Activated T-cell treated with anti-CD3 and anti-CD28 coated beads, Interleukin-2, amount 50 U/mL, for 4 hours (primary cell): ENCODE results near the gene TRIM65. TPM values are rescaled to one million over a fixed set of nuclear protein-coding genes. Genes with fewer than 3 reads are reported as not detected.

ENCODE experiments used
- ATAC-seq, 2 donors: fragments of 200-7000 bp; cut with Tn5 transposase; one replicate each; pipeline ENCODE4 v1.10.0; 2021
- DNase-seq: peaks from one replicate; pipeline ENCODE4 v3.0.0-alpha.2; 2020
- H3K27me3 Mint-ChIP-seq: one replicate; pipeline ENCODE4 v1.8.0; 2021; ENCODE audit warnings: low read depth, mixed read lengths
- H3K36me3 Mint-ChIP-seq: one replicate; pipeline ENCODE4 v1.8.0; 2022; ENCODE audit warnings: mixed read lengths; ENCODE audit not compliant: insufficient read depth
- H3K4me1 Mint-ChIP-seq: one replicate; pipeline ENCODE4 v1.8.0; 2021; ENCODE audit warnings: low read depth, mixed read lengths
- H3K4me3 Mint-ChIP-seq: one replicate; pipeline ENCODE4 v1.8.0; 2021; ENCODE audit warnings: mild to moderate bottlenecking, moderate library complexity, mixed read lengths
- H3K9me3 Mint-ChIP-seq: one replicate; pipeline ENCODE4 v1.8.0; 2021; ENCODE audit warnings: mixed read lengths
- total RNA-seq, 3 donors: library from RNA; stranded (reverse); gene quantifications; one replicate each; pipeline ENCODE4 v1.2.1, GENCODE V29; 2021

TRIM65 gene, protein sequence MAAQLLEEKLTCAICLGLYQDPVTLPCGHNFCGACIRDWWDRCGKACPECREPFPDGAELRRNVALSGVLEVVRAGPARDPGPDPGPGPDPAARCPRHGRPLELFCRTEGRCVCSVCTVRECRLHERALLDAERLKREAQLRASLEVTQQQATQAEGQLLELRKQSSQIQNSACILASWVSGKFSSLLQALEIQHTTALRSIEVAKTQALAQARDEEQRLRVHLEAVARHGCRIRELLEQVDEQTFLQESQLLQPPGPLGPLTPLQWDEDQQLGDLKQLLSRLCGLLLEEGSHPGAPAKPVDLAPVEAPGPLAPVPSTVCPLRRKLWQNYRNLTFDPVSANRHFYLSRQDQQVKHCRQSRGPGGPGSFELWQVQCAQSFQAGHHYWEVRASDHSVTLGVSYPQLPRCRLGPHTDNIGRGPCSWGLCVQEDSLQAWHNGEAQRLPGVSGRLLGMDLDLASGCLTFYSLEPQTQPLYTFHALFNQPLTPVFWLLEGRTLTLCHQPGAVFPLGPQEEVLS
- total RNA-seq: 10 to 100 TPM; 35.3 to 46.9 (median 43.7) TPM

DNA sequence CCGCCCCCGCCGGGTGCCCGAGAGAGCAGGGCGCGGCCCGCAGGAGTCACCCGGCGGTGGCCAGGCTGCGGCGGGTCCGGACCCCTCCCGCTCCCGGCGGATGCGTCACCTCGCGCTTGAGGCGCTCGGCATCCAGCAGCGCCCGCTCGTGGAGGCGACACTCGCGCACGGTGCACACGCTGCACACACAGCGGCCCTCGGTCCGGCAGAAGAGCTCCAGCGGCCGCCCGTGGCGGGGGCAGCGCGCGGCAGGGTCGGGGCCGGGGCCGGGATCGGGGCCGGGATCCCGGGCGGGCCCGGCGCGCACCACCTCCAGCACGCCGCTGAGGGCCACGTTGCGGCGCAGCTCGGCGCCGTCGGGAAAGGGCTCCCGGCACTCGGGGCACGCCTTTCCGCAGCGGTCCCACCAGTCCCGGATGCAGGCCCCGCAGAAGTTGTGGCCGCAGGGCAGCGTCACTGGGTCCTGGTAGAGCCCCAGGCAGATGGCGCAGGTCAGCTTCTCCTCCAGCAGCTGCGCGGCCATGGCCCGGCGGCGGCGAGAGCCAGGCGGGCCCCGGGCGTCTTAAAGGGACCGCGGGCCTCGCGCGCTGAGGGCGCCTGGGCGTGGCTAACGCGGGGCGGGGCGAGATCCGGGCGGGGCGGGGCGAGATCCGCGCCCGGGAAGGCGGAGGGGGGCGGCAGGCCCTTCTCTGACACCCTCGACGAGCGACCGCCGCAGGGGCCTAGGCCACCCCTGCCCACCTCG lies at the start of gene TRIM65:
Gene TRIM65 (minus strand): TSS at position 537 of the 745 bp plus-strand sequence. CDS start 14 bp downstream, at position 523.
- Mint-ChIP-seq H3K27me3 (no peaks in the 10 kb centered on the region), H3K36me3 (peaks cover 16% of the 10 kb centered on the region), H3K9me3 (no peaks in the 10 kb centered on the region), H3K4me3 (peak within 1 kb of the TSS; percentile 88), H3K4me1 (peaks cover 25% of the 10 kb centered on the region)
- ATAC-seq (peak; percentile 87 to 90), DNase-seq (peak; percentile 74)

DNA sequence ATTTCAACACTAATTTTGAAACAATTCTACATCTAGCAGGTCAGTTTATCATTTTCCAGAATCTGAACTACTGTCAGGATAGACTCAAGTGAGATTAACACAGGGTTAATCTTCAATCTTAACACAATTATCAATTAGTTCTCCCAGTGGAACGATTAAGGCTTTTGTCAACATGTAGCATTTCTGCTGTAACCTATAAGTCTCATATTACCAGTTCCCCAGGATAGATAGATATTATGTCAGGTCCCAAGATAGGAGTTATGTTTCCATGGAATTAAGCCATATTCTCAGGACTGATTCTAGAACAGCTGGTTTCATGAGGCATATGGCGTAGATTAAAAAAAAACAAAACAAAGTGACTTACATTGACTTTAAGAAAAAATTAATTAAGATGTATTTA lies 48.5 kb upstream of the TRIM65 start:
- no peaks in the 10 kb centered on the region for H3K9me3 Mint-ChIP-seq
- no peak overlapping the region for H3K4me3 Mint-ChIP-seq
- no peak for ATAC-seq
- H3K27me3 Mint-ChIP-seq: no peaks in the 10 kb centered on the region
- H3K4me1 Mint-ChIP-seq: peaks cover 12% of the 10 kb centered on the region
- peaks cover 7% of the 10 kb centered on the region for H3K36me3 Mint-ChIP-seq
- DNase-seq: no peak

DNA sequence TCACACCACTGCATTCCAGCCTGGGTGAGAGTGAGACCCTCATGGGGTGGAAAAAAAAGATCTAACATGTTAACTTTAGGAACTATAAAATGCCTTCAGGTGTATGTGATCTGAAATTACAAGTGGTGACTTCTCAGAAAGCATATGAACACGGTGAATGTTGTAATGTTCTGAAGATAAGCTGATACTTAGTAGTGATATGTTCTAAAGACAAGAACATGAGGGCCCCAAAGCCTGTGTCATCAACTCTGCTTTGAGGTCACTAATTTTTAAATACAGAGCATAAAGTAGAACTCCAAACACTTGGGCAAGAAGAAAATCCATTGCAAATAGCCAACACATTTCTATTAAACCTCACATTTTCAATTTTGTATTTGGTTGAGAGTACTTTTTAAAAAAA lies 46.7 kb upstream of the TRIM65 start:
- Mint-ChIP-seq H3K36me3 (peaks cover 2% of the 10 kb centered on the region), H3K4me1 (peaks cover 14% of the 10 kb centered on the region), H3K27me3 (no peaks in the 10 kb centered on the region), H3K9me3 (no peaks in the 10 kb centered on the region), H3K4me3 (no peak overlapping the region)
- no peak for ATAC-seq
- DNase-seq: no peak

DNA sequence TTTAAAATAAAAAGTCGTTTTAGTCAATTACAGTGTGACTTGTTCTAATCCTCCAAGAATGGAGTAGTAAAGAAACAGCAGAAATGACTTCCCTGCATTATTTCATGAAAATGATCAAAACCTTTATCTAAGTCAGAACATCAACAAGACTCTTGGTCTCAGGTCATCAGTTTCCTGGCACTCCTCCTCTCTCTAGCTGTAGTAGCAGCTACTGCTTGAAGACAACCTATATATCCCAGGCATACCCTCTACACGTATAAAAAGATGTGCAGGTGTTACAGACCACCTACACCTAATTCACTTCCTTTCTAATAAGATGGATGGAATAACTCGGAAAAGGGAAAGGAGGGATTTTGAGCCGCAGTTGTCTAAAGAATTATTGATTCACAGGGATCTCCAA lies 45.7 kb upstream of the TRIM65 start:
- Mint-ChIP-seq H3K9me3 (no peaks in the 10 kb centered on the region), H3K27me3 (no peaks in the 10 kb centered on the region), H3K36me3 (peaks cover 2% of the 10 kb centered on the region), H3K4me1 (peaks cover 14% of the 10 kb centered on the region), H3K4me3 (no peak overlapping the region)
- ATAC-seq (no peak), DNase-seq (no peak)

DNA sequence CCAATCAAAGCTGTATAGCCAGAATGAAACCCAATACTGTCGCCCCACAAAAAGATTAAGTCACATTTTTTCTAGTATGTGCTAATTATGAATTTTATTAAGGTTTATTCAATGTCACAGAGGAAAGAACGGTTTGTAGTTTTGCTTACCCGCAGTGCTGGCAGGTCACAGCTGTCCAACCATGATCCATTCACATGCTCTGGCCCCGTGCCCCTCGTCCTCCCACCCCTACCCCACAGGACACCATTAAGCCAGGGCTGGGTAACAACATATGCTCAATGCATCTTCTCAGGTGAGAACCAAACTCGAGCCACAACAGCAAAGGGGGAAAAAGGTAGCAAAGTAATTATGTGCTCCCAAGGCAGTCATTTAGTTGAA lies 44.7 kb upstream of the TRIM65 start:
- Mint-ChIP-seq H3K4me3 (peak overlapping the region; percentile 88), H3K27me3 (no peaks in the 10 kb centered on the region), H3K9me3 (no peaks in the 10 kb centered on the region), H3K4me1 (peaks cover 14% of the 10 kb centered on the region), H3K36me3 (peaks cover under 1% of the 10 kb centered on the region)
- DNase-seq: no peak
- no peak for ATAC-seq

DNA sequence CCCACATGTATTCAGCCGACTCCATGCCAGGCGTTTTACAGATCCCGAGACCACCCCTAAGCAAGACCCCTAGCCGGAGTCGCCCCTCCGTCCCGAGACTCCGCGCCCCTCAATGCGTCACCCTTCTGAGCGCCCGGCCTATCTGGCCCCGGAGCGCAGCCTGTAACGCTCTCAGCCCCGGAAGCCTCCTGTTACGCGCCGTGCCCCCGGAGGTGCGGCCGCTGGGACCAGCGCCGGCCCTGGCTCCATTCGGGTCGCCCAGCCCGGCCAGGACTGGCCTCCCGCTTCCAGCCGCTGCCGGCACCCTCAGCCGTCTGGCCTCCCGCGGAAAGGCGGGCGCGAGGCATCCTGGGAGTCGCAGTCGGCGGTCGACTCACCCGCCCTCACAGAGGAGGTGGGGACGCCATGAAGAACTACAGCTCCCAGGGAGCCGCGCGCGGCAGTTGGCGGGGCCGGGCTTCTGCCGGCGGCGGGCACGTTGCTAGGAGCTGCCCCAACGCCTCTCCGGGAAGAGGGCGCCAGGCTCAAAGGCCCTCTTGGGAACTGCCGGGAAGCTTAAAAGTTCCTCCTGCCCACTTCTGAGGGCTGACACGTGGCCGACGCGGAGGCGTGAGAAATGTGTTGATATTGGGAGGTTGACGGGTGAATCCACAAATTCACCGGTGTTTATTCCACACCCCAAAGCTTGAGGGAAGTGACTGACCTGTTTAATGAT lies 44.1 kb upstream of the TRIM65 start, which contains the start of gene FBF1:
Gene FBF1 (minus strand): TSS at position 316 of the 715 bp plus-strand sequence. CDS start 2,893 bp downstream, outside the sequence.
- DNase-seq (peak; percentile 79), ATAC-seq (peak; percentile 99 to 100)
- Mint-ChIP-seq H3K36me3 (no peaks in the 10 kb centered on the region), H3K4me3 (peak within 1 kb of the TSS; percentile 88), H3K27me3 (no peaks in the 10 kb centered on the region), H3K9me3 (no peaks in the 10 kb centered on the region), H3K4me1 (peaks cover 14% of the 10 kb centered on the region)

DNA sequence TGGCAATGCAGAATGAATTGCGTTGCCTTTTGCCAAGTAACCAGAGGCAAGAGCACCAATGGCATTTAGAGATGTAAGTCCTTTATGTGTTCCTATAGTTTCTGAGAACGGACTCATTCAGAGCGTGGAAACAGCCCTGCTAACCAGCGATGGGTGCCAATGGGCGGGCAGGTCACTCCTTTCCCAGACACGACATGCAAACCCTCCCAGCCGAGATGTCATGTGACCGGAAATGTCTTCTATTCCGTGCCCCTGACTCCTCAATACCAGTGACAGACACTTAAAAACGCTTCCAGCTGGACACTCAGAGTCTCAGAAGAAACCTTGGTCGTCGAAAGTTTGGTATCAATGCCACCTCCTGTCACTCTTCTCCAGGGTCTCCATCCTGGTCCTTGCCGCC lies 40.9 kb upstream of the TRIM65 start:
- Mint-ChIP-seq H3K4me1 (peaks cover 14% of the 10 kb centered on the region), H3K4me3 (no peak overlapping the region)

DNA sequence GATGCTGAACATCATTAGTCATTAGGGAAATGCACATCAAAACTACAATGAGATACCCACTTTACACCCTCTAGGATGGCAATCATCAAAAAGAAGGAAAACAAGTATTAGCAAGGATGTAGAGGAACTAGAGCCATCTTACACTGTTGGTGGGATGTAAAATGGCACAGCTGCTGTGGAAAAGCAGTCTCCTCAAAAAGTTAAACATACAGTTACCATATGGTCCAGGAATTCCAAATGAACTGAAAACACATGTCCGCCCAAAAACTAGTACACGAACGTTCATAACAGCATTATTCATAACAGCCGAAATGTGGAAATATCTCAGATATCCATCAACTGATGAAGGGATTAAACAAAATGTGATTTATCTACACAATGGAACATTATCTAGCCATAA lies 37.1 kb upstream of the TRIM65 start:
- H3K9me3 Mint-ChIP-seq: no peaks in the 10 kb centered on the region
- H3K4me1 Mint-ChIP-seq: no peaks in the 10 kb centered on the region
- DNase-seq (no peak), ATAC-seq (no peak)
- no peak overlapping the region for H3K4me3 Mint-ChIP-seq
- peaks cover 2% of the 10 kb centered on the region for H3K36me3 Mint-ChIP-seq
- H3K27me3 Mint-ChIP-seq: no peaks in the 10 kb centered on the region

More for the DNA sequence above, 40.9 kb upstream of the TRIM65 start:
- DNase-seq: no peak
- ATAC-seq: no peak
- Mint-ChIP-seq H3K9me3 (no peaks in the 10 kb centered on the region), H3K36me3 (no peaks in the 10 kb centered on the region), H3K27me3 (no peaks in the 10 kb centered on the region)

DNA sequence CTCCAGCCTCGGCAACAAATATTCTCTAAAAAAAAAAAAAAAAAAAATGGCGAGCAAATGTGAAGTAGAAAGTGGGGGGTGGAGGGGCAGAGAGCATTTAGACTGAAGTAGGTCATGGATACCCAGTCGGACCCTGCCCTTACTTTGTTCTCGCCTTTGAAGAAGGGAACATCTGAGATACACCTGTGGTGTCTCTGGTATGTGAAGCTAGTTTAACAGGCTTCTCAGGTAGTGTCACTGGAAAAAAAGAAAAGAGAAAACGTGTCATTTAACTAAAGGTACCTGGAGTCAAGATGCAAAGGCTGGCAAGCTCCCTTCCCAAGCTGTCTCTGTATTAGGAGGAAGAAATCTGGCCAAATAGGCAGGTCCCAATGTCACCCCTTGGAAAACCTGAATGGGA lies 36.1 kb upstream of the TRIM65 start:
- DNase-seq (no peak), ATAC-seq (no peak)
- Mint-ChIP-seq H3K36me3 (peaks cover 2% of the 10 kb centered on the region), H3K4me3 (no peak overlapping the region), H3K4me1 (no peaks in the 10 kb centered on the region), H3K9me3 (no peaks in the 10 kb centered on the region), H3K27me3 (no peaks in the 10 kb centered on the region)

DNA sequence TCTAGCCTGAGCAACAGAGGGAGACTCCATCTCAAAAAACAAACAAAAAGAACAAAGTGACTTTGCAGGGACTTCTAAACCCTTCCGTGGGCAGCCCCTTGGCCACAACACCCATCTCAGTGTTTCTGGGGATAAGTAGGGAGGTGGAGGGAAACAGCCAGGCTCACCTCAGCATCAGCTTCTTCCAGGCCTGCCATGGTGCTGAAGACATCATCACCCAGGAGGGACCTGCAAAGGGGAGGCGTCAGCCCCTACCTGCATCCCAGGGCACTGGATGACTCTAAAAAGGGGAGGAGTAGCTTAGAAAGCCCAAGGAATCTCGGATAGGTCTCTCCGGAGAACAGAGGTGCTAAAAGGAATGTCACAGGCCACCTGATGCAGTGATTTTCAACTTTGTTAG lies 34.3 kb upstream of the TRIM65 start:
- H3K4me3 Mint-ChIP-seq: no peak overlapping the region
- ATAC-seq (no peak), DNase-seq (no peak)
- H3K36me3 Mint-ChIP-seq: peaks cover 6% of the 10 kb centered on the region
- H3K27me3 Mint-ChIP-seq: no peaks in the 10 kb centered on the region
- H3K4me1 Mint-ChIP-seq: no peaks in the 10 kb centered on the region
- H3K9me3 Mint-ChIP-seq: no peaks in the 10 kb centered on the region

DNA sequence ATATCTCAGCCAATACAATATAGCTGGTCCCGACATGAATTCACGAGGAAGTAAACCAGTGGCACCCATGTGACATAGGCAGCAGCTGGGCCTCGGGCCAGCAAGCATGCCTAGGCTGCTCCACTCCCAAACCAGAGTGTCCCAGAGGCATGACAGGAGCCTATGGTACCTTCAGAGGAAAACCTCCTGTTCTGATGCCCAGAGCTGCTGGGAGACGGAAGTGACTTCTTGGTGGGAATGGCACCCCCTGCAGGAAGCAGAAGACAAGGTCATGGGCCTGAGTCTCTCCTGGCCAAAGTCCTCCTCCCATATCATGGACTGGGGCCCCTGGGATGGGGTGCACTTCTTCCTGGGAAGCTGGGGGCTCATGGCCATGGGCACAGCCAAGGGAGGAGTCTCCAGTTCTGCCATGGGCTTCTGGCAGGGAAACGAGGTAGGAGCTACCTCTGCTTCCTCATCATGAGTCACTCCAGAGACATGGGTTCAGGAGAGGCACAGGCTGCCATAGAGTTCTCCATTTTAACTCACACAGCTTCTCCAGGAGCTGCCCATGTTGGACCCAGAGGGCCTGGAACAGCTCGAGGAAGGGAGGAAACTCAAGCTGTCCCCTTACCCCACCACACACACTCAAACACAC lies 30.7 kb upstream of the TRIM65 start:
- no peaks in the 10 kb centered on the region for H3K27me3 Mint-ChIP-seq
- no peak for ATAC-seq
- no peaks in the 10 kb centered on the region for H3K4me1 Mint-ChIP-seq
- H3K9me3 Mint-ChIP-seq: no peaks in the 10 kb centered on the region
- H3K4me3 Mint-ChIP-seq: no peak overlapping the region
- no peak for DNase-seq
- H3K36me3 Mint-ChIP-seq: peaks cover 6% of the 10 kb centered on the region

DNA sequence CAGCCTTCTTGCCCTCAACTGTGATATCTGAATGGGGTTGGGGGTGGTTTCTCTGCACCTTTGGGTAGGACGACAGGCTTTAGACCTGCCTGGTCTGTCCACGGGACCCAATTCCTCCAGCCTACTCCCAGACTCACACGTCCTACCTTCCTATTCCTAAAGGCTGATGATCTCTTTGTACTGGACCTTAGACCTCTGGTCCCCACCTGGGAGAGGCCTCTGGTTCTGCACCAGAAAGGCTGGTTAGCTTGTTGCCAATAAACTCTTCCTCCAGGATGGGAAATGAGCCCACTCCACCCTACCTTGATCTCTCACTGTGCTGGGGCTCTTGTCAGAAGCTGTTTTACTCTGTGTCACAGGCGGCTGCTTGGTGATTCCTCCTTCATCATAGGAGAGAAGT lies 29.7 kb upstream of the TRIM65 start:
- DNase-seq (no peak), ATAC-seq (no peak)
- H3K36me3 Mint-ChIP-seq: peaks cover 4% of the 10 kb centered on the region
- no peaks in the 10 kb centered on the region for H3K27me3 Mint-ChIP-seq
- no peaks in the 10 kb centered on the region for H3K4me1 Mint-ChIP-seq
- no peaks in the 10 kb centered on the region for H3K9me3 Mint-ChIP-seq
- H3K4me3 Mint-ChIP-seq: no peak overlapping the region

DNA sequence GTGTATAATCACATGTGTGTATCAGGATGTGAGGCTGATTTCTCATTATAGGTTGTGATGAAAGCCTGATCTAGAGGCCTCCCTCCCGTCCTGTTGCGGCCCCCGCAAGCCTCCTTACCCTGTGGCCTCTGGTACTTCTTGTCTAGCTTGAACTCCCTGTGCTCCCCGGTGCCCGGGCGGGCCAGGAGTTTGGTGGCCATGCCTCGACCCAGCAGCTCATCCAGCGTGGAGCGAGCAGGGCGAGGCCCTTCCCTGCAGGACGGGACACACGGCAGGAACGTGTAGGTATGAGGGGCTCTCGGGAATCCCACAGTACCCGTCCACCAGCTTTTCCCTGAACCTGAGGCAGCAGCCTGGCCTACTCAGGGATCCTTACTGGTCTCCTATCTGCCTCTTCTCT lies 29.2 kb upstream of the TRIM65 start:
- Mint-ChIP-seq H3K36me3 (peaks cover 6% of the 10 kb centered on the region), H3K4me1 (no peaks in the 10 kb centered on the region), H3K9me3 (no peaks in the 10 kb centered on the region), H3K27me3 (no peaks in the 10 kb centered on the region), H3K4me3 (no peak overlapping the region)
- DNase-seq: no peak
- ATAC-seq: no peak

DNA sequence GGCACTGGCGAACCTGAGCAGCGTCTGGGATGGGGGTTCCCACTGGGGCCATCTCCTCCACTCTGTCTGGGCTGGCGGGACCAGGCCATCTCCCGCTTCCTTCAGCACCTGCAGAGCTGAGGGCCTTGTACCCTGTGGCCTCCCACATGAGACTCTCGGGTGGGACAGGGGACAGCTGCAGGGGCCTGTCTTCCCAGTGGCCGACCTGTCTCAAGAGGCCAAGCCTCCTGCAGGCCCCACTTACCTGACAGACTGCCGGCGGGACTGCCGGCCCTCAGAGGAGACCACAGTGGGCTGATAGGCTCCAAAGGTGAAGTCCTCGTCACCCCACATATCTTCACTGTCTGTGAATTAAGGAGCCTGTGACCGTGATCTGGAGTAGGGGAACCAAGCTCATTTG lies 28.4 kb upstream of the TRIM65 start:
- no peak for DNase-seq
- Mint-ChIP-seq H3K27me3 (no peaks in the 10 kb centered on the region), H3K4me3 (no peak overlapping the region), H3K9me3 (no peaks in the 10 kb centered on the region), H3K36me3 (peaks cover 6% of the 10 kb centered on the region), H3K4me1 (no peaks in the 10 kb centered on the region)
- ATAC-seq: no peak
